ENCODE measurements around the gene ST6GALNAC4.
"Not testable (repeated sequence)": the region's sequence is repeated elsewhere in the genome, so short reads cannot be mapped to it uniquely, and the experiment has no call there.

ST6GALNAC4 gene

GRCh38 chr9:127895811-127896210, 21.0 kb downstream of the ST6GALNAC4 start:
- FAIRE-seq, result no peak
- no peak for DNase-seq (ENCODE audit: insufficient read length, low spot score)

- FAIRE-seq (no peak), DNase-seq (ENCODE audit: insufficient read length, low spot score) (no peak)
Observed at GRCh38 chr9:127893392-127893791, 23.4 kb downstream of the ST6GALNAC4 start.

GRCh38 chr9:127892831-127893230, 24.0 kb downstream of the ST6GALNAC4 start:
- FAIRE-seq, result no peak
- no peak for DNase-seq (ENCODE audit: insufficient read length, low spot score)

- DNase-seq (ENCODE audit: insufficient read length, low spot score) (no peak), FAIRE-seq (no peak)
Observed at GRCh38 chr9:127890053-127890452, 26.8 kb downstream of the ST6GALNAC4 start.

- DNase-seq (ENCODE audit: insufficient read length, low spot score) (no peak), FAIRE-seq (no peak)
Observed at GRCh38 chr9:127887792-127888191, 29.0 kb downstream of the ST6GALNAC4 start.

GRCh38 chr9:127886401-127886972, 30.4 kb downstream of the ST6GALNAC4 start:
- FAIRE-seq, result no peak

GRCh38 chr9:127885508-127886281, 31.1 kb downstream of the ST6GALNAC4 start:
- DNase-seq (ENCODE audit: insufficient read length, low spot score) (no peak), FAIRE-seq (no peak)

More at GRCh38 chr9:127886401-127886972, 30.4 kb downstream of the ST6GALNAC4 start:
- DNase-seq (ENCODE audit: insufficient read length, low spot score), result no peak

GRCh38 chr9:127884976-127885490, 31.8 kb downstream of the ST6GALNAC4 start:
- FAIRE-seq (no peak), DNase-seq (ENCODE audit: insufficient read length, low spot score) (no peak)

GRCh38 chr9:127884427-127884911, 32.4 kb downstream of the ST6GALNAC4 start:
- FAIRE-seq (no peak), DNase-seq (ENCODE audit: insufficient read length, low spot score) (no peak)

- FAIRE-seq, result no peak
- DNase-seq (ENCODE audit: insufficient read length, low spot score), result no peak
Observed at GRCh38 chr9:127883959-127884358, 32.9 kb downstream of the ST6GALNAC4 start.

- not testable (repeated sequence) for DNase-seq (ENCODE audit: insufficient read length, low spot score); FAIRE-seq
Observed at GRCh38 chr9:127881715-127882114, 35.1 kb downstream of the ST6GALNAC4 start.

GRCh38 chr9:127880143-127880542, 36.7 kb downstream of the ST6GALNAC4 start:
- FAIRE-seq, result no peak
- no peak for DNase-seq (ENCODE audit: insufficient read length, low spot score)

GRCh38 chr9:127878652-127879390, 38.0 kb downstream of the ST6GALNAC4 start:
- FAIRE-seq (no peak), DNase-seq (ENCODE audit: insufficient read length, low spot score) (no peak)

GRCh38 chr9:127878001-127878651, 38.7 kb downstream of the ST6GALNAC4 start:
- no peak for DNase-seq (ENCODE audit: insufficient read length, low spot score)
- no peak for FAIRE-seq

GRCh38 chr9:127877566-127877998, 39.3 kb downstream of the ST6GALNAC4 start, which contains the start of gene AK1:
Gene AK1, minus strand, starts transcription at chr9:127877675. Its CDS starts 3,058 bp downstream, at chr9:127874617.
- no peak for DNase-seq (ENCODE audit: insufficient read length, low spot score)

GRCh38 chr9:127876764-127877562, 39.9 kb downstream of the ST6GALNAC4 start:
- FAIRE-seq (no peak), DNase-seq (ENCODE audit: insufficient read length, low spot score) (no peak)

More at GRCh38 chr9:127877566-127877998, 39.3 kb downstream of the ST6GALNAC4 start, which contains the start of gene AK1:
- no peak for FAIRE-seq

GRCh38 chr9:127876026-127876763, 40.6 kb downstream of the ST6GALNAC4 start:
- DNase-seq (ENCODE audit: insufficient read length, low spot score) (no peak), FAIRE-seq (no peak)

- DNase-seq (ENCODE audit: insufficient read length, low spot score), result no peak
- no peak for FAIRE-seq
Observed at GRCh38 chr9:127875306-127875966, 41.4 kb downstream of the ST6GALNAC4 start.

Data from GM19239 (cell line).